Activated CD8-positive, alpha-beta memory T cell treated with anti-CD3 and anti-CD28 coated beads, Interleukin-2, amount 50 U/mL, for 24 hours (primary cell): ENCODE measurements around the gene DICER1.
"Not testable (repeated sequence)": the region's sequence is repeated elsewhere in the genome, so short reads cannot be mapped to it uniquely, and the experiment has no call there.

Experiments used
- DNase-seq: peaks from one replicate; pipeline ENCODE4 v3.0.0-alpha.2; 2020; ENCODE audit errors: extremely low read depth

The DICER1 gene

GRCh38 chr14:95149441-95149840, 7.9 kb downstream of the DICER1 start:
- DNase-seq, result no peak

DNA sequence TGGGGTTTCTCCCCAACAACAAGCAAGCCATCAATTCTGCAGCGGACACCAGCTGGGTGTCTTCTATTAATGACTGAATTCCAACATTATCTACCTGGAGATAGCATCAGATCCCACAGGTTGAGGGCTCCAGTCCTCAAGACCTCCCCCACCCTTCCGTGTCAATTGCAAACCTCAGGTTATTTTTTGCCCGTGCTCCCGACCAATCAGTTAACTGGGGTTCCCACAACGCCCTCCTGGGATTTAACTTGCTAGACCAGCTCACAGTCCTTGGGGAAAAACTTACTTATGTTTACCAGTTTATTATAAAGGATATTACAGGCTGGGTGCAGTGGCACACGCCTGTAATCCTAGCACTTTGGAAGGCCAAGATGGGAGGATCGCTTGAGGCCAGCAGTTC, 9.7 kb downstream of the DICER1 start:
- DNase-seq, result no peak

DNA sequence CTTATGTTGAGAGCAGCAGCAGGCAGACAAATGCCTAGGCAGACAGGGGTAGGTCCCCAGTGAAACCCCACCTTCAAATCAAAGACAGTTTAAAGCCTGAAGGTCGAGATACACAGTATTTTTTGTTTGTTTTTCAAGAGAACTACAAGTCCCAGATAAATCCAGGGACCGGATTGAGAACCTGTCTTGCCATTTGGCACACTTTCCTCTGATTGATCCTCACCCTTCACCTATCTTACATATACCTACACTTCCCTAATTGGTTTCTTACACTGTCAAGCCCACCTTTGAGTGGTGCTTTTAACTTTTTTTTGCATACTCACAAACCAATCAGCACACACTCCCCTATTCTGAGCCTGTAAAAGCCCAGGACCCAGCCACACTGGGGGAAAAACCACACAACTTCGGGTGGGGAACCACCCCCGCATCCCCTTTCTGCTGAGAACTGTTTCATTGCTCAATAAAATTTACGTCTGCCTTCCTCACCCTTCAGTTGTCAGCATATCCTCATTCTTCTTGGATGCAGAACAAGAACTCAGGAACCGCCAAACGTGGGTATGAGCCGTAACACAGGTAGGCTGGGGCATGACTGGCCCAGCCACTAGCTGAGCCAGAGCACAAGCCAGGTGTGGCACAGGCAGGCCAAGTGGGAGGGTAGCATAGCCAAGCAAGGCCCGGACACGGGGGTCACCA, 11.1 kb downstream of the DICER1 start:
- DNase-seq, result no peak

DNA sequence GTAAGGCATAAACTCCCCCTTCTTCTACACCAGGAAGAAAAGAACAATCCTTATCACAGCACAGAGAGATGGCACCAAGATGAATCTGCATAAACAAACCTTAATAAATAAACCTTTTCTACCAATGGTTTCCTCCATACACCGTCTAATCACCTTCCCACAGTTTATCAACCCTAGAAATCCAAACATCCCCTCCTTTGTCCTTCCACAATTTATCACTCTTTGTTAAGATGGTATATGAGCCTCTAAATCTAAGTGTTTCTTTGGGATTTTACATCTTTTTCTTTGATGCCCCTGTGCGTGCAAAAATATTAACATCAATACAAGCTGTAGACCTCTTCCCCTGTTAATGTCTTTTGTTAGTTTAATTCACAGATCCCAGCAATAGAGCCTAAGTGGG, 12.5 kb downstream of the DICER1 start:
- DNase-seq, result no peak

DNA sequence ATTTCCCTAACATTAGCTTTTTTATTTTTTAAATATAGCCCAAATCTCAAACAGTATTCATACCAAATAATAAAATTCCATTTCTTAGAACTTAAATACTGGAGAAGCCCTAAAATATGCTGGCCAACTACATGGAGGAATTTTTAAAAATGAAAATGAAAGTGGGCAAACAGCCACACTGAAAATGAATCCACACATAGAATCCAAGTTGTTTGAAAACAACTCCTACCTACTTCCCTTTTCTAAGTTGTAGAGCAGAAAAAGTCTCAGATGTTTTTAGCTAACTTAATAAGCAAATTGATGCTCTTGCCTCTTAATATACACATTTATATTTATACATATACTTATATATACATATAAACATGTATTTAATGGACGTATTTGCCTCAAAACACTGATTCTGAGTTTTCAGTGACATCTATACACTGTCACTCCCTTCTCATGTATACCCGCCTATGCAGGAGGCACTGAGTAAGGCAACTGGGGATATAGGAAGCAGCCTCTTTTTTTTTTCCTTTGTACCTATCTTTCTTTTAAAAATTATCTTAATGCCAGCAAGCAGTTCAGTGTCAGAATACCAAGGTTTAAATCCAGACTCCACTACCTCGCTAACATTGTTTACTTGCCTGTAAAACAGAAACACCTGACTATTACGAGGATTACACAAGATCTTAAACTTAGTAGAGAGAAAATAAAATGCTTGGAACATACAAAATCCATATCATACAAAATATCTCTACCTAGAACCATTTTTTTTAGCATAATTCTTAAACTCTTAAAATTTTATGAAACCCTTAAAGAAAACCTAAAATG, 13.3 kb downstream of the DICER1 start:
- DNase-seq, result no peak

DNA sequence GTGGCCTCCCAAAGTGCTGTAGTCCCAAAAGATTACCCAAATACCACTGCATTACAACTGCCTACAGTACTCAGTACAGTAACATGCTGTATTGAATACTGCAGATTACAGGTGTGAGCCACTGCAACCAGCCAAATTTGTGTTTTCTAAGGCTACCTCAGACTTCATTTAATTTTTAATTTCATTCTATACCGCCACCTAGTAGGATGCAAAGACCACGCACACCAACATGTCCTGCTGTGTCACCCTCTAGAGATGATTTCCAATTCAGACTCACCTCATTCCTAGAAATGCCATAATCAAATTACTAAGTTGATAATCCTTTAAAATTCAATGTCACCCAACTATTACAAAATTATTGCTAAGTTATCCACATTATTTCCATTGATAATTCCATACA, 15.1 kb downstream of the DICER1 start:
- no peak for DNase-seq

GRCh38 chr14:95141684-95142083, 15.6 kb downstream of the DICER1 start:
- no peak for DNase-seq

GRCh38 chr14:95140060-95140858, 17.1 kb downstream of the DICER1 start:
- DNase-seq, result no peak

GRCh38 chr14:95138876-95139275, 18.5 kb downstream of the DICER1 start:
- no peak for DNase-seq

- DNase-seq, result not testable (repeated sequence)
These were observed 18.9 kb downstream of the DICER1 start for GRCh38 chr14:95138455-95138854.

DNA sequence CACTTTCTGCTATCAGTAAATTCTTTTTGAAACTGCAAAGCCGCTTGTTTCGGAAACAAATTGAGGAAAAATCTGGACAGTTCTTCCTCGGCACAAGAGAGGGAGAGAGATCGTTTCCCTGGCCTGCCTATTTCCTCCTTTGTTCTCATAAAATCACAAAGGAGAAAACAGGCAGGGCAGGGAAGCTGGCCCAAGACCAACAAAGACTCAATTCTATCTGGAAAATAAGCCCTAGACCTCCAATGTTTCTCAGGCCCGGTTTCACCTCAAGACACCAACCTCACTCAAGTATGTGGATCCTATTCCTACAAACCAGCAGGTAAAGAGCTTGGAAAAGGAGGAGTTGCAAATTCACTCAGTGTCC, 19.5 kb downstream of the DICER1 start:
- no peak for DNase-seq

DNA sequence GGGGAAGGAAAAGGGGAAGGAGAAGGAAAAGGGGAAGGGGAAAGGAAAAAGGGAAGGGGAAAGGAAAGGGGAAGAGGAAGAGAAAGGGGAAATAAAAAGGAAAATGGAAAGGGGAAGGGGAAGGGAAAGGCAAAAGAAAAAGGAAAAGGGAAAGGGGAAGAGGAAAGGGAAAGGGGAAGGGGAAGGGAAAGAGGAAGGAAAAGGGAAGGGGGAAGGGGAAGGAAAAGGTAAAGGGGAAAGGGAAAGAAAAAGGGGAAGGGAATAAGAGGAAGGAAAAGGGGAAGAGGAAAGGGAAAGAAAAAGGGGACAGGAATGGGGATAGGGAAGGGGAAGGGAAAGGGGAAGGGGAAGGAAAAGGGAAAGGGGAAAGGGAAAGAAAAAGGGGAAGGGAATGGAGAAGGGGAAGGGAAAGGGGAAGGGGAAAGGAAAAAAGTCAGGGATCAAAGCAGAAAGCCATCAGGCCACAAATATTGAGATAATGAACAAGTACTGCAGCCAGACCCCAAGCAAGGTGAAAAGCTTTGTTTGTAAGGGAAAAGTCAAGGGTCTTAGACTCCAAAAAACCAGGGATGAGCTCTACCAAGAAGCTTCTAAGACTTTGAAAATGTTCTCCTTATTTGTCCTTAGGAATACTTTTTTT, 20.0 kb downstream of the DICER1 start:
- no peak for DNase-seq

GRCh38 chr14:95136631-95137030, 20.7 kb downstream of the DICER1 start:
- DNase-seq, result no peak

DNA sequence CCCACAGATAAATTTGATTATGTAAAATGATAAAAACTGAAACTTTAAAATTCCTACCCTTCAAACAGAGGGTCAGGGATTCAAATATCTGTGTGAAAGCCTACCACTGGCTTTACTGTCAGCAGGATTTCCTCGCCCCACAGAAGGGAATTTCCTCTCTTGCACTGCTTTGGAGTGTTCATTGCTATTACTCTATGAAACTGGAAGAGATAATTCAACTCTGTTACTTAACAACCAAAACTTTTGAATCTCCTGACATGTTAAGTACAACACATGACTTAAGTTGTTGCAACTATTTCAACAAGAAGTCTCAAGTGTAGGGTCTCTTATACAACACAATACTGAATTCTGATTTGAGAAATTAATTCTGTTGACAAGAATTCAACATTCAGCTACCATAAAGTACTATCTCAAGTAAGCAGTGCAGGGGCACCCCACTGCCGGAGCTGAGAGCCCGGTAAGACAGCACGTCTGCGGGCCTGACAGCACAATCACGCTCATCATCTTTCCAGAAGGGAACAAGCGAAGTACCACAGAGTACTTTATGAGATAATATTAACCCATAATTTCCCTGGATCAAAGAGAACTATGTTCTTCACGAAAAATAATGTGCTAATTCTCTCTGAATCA, 22.9 kb downstream of the DICER1 start:
- DNase-seq, result no peak

DNA sequence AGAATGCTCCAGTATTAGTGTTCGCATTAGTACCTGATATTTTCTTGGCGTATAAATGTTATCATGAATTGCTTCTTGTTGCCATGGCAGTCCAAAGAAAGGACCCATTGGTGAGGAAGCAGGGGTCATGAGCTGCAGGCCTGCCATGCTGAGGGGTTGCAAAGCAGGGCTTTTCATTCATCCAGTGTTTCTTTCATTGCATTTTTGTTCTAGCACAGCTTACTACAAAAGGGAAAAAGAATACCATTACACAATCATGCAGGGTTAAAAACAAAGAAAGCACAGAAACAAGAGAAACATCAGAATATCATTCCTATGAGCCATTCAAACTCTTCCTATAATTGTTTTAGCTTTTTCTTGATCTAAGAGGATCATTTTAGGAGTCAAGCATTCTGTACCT, 24.0 kb downstream of the DICER1 start:
- DNase-seq, result no peak

GRCh38 chr14:95132760-95133159, 24.6 kb downstream of the DICER1 start:
- DNase-seq, result no peak

- no peak for DNase-seq
These were observed 26.8 kb downstream of the DICER1 start for GRCh38 chr14:95130549-95130948.

GRCh38 chr14:95128140-95128539, 29.2 kb downstream of the DICER1 start:
- no peak for DNase-seq

DNA sequence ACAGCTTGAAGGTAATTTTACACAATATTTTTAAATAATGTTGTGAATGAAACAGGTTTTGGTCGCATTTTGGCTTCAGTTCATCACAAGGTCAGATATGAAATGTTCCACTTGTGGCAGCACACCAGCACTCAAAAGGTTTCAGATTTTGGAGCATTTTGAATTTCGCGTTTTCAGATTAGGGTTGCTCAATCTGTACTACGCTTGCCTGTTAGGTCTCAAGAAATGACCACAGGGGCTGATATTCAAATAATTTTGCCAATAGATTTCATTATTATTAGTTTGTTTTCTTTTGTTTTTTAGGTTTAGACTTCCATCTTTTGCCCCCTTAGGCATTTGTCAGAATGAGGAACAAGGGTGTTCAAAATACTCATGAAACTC, 29.8 kb downstream of the DICER1 start:
- no peak for DNase-seq

GRCh38 chr14:95126906-95127530, 30.3 kb downstream of the DICER1 start:
- DNase-seq, result no peak

GRCh38 chr14:95125915-95126314, 31.4 kb downstream of the DICER1 start:
- DNase-seq, result no peak
